NCI-H128 (cell line): ENCODE data around the gene GAGE10.
"Not testable (repeated sequence)": the region's sequence is repeated elsewhere in the genome, so short reads cannot be mapped to it uniquely, and the experiment has no call there.

Experiments
- DNase-seq: peaks from one replicate; lab custom pipeline; 2025; ENCODE audit not compliant: unreplicated experiment; lab: John Stamatoyannopoulos, UW

The GAGE10 gene

GRCh38 chrX:49276207-49276606 is 27.2 kb upstream of the GAGE10 start:
- DNase-seq = no peak

GRCh38 chrX:49276671-49277534 is 26.5 kb upstream of the GAGE10 start:
- no peak for DNase-seq

GRCh38 chrX:49277535-49277830 is 26.0 kb upstream of the GAGE10 start:
- no peak for DNase-seq

DNA sequence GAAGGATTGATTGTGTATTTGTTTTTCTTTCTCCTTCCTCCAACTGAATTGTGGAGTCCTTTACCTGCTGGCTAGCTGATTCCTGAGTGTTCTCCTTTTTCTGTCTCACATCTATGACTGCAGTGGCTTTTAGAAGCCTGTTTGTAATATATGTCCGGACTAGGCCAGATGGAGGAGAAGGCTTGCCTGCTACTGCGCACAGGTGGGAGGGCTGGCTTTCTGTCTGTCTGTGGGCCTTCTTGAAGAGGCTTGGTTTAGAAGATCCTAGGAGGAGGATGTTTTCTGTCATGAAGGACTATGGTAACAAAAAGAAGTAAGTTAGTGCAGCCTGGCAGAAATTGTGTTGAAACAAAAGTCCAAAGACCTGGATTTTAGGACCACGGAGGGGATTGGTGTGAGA is 25.4 kb upstream of the GAGE10 start:
- no peak for DNase-seq

DNA sequence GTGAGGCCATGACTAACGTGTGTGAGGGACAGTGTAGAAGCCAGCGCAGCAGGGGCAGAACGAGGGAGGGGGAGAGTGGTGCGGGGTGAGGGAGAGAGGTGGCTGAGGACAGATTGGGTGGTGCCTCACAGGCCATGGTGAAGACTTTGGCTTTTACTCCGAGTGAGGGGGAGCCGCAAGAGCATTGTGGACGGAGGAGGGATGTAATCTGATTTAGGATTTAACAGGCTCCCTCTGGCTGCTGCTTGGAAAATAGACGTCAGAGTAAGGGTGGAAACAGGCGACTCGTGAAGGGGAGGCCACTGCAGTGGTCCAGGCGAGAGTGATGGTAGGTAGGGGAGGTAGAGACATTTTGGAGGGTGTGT is 20.8 kb upstream of the GAGE10 start:
- no peak for DNase-seq

GRCh38 chrX:49284212-49284611 is 19.2 kb upstream of the GAGE10 start:
- no peak for DNase-seq

GRCh38 chrX:49286136-49286535 is 17.3 kb upstream of the GAGE10 start:
- no peak for DNase-seq

DNA sequence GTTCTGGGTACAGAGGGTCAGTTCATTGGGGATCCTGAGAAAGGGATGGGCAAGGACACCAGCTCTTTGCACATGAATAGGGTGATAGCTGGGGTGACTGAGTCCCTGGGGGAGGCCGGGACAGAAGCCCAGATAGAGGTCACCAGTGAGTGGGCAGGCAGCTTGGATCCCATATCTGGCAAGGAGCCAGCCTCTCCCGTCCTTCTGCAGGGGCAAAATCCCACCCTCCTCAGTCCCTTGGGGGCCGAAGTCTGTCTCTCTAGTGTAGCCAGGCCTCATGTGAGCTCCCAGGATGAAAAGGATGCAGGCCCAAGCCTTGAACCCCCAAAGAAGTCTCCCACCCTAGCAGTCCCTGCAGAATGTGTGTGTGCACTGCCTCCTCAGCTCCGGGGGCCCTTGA is 16.9 kb upstream of the GAGE10 start:
- DNase-seq = no peak

- no peak for DNase-seq
Observed at GRCh38 chrX:49287665-49288064, 15.8 kb upstream of the GAGE10 start.

GRCh38 chrX:49290215-49290614 is 13.2 kb upstream of the GAGE10 start:
- no peak for DNase-seq

GRCh38 chrX:49291615-49292337 is 11.7 kb upstream of the GAGE10 start:
- no peak for DNase-seq

DNA sequence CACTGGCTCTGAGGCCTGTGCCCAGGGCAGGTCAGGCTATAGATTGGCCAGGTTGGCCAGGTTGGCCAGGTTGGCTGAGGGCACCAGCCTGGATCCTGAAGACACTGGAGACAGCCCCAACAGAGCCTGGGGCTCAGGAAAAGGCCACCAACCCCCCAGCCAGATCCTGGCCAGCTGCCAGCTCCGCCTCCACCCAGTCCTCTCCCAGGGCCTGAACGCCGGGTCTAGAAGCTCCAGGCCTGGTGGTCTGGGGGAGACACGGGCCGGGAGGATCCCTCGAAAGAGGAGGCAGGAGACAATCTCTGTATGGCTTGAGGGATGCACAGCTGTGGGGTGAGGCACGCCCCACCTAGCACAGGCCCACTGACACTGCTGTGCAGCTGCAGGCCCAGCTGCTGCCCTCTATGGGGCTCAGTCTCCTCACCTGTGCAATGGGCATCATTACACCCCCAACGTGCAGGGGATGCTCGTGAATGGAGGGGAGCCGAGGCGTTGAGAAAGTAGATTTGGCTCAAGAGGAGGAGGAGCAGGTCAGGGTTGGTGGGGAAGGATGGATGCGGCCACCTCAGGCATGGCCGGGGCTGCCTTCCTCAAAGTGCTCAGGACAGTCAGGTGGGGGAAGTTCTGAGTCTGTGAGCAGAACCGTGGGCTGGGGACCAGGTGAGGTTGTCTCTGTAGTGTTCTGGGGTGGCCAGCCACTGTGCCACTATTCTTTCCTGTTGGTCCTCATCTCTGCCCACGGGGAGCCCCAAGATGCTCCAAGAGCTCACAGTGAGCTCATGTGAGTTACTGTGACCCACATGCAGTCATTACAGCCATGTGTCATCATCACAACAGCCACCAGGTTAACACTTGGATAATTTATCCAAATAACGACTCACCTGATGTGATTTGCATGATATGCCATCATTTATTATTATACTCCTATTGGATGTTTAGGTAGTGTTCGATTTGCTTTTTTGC is 10.8 kb upstream of the GAGE10 start:
- no peak for DNase-seq

DNA sequence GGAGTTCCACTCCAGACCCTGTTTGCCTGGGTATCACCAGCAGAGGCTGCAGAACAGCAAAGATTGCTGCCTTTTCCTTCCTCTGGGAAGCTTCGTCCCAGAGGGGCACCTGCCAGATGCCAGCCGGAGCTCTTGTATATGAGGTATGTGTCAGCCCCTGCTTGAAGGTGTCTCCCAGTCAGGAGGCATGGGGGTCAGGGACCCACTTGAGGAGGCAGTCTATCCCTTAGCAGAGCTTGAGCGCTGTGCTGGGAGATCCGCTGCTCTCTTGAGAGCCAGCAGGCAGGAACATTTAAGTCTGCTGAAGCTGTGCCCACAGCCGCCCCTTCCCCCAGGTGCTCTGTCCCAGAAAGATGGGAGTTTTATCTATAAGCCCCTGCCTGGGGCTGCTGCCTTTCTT is 4.2 kb upstream of the GAGE10 start:
- DNase-seq = not testable (repeated sequence)

GRCh38 chrX:49300703-49301102 is 2.7 kb upstream of the GAGE10 start:
- DNase-seq = no peak

- not testable (repeated sequence) for DNase-seq
Observed at GRCh38 chrX:49307775-49308174, 4.3 kb downstream of the GAGE10 start.

DNA sequence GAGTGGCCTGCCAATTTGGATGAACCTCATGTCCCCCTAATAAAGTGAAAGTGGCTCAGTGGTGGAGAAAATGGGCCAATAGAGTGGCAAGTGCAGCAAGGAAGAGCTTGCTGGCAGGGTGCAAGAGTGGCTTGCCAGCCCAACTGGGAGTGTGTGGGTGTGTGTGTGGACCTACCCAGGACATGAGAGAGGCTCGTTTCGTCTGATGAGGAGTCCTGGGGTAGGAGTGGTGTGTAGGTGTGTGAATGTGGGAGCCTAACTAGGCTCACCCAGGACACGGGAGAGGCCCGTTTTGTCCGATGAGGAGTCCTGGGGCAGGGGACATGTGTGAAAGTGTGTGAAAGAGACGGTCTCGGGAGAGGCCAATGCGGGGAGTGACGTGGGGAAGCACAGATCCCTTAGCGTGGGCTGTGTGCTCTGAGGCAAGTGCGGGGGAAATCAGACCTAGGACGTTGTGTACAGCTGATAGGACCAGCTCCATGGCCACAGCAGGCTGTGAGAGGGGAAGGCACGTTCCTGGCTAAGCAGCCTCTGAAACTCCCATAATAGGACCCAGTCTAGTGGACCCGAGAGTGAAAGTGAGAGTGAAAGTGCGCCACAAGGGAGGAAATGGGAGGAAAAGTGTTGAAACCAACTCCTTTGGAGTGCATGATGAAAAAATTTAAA is 5.3 kb downstream of the GAGE10 start:
- no peak for DNase-seq

DNA sequence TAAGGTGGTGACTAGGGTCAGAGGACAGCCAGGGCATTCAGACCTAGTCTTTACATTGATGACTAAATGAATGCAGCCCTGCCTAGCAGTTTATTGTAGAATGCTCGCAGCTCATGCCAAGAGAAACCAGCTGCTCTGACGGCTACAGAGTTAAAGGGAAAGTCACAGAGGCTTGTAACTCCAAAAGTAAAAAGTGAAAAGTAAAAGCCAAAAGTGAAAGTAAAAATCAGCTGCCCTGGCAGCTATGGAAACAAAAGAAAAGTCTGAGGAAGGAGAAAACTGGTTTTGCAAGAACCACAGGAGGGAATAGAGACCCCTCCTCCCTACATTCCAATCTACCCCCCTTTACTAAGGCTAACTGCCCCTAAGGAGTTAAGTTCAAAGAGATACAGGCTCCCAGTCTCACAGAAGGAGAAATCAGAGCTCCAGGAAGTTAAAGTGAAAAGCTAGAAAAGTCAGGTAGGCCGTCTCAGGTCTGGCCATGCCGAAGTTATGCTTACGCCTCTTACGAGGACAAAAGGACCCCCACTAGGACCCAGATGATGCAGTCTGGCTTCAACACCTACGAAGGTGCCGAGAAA is 6.0 kb downstream of the GAGE10 start:
- DNase-seq = no peak

DNA sequence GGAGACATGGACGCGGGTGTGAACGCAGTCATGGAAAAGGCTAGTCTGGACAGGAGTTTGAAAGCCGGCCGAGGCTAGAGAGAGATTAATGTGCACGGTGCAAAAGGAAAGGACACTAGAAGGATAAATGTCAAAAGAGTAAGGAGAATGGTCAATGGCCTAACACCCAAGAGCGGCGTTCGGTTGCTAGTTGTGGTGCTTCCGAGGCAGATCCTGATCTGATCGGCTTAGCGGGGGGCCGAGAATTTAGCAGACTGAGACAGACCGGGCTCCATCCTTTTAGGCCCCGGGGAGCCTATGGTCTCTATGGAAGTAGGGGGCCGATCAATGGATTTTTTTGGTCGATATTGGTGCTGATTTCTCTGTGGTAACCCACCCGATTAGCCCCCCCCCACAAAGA is 6.9 kb downstream of the GAGE10 start:
- no peak for DNase-seq

DNA sequence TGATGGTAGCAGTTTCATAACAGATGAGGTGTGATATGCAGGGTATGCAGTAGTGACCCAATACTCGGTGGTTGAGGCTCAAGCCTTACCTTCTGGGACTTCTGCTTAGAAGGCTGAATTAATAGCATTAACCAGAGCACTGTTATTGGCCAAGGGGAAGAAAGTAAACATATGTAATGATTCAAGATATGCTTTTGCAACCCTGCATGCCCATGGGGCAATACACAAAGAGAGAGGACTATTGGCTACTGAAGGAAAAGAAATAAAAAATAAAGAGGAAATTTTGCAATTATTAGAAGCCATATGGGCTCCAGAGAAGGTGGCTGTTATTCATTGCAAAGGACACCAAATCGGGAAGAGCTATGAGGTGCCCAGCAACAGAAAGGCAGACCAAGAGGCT is 8.7 kb downstream of the GAGE10 start:
- DNase-seq = no peak

DNA sequence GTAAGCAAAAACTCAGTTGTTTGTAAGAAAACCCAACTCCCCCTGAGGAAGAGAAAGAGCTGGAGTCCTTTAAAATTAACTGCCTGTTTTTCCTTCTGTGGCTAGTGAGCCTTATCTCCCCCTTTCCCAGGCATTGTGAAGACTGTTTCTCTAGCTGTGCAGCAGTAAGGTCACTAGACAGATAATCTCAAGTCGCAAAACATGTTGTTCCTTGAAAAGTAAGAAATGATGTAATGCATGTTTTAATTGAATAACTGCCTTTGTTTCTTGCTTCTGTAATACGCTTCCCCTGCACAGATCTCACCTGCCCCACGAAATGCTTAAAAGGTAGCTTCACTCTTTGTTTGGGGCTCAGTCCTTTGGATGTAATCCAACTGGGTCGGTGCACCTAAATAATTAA is 12.6 kb downstream of the GAGE10 start:
- no peak for DNase-seq

DNA sequence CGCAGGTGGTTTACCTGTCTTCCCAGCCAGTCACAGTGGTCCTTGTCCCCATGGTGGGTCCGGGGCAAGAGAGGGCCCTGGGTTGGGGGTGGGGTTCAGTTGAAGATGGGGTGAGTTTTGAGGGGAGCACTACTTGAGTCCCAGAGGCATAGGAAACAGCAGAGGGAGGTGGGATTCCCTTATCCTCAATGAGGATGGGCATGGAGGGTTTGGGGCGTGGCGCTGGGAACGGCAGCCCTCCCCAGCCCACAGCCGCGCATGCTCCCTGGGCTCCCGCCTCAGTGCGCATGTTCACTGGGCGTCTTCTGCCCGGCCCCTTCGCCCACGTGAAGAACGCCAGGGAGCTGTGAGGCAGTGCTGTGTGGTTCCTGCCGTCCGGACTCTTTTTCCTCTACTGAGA is 18.3 kb downstream of the GAGE10 start, which contains the start of gene GAGE12J:
GAGE12J (plus strand) TSS at position 301 of the 400 bp plus-strand sequence. CDS start 1,157 bp downstream, outside the sequence.
- DNase-seq = not testable (repeated sequence)
